ENCODE data around the gene WNK4. TPM values are rescaled to one million over a fixed set of nuclear protein-coding genes. Genes with fewer than 3 reads are reported as not detected.

The WNK4 gene
- polyA plus RNA-seq, 5 donors = 0.82 to 2.1 (median 1.6) TPM

DNA sequence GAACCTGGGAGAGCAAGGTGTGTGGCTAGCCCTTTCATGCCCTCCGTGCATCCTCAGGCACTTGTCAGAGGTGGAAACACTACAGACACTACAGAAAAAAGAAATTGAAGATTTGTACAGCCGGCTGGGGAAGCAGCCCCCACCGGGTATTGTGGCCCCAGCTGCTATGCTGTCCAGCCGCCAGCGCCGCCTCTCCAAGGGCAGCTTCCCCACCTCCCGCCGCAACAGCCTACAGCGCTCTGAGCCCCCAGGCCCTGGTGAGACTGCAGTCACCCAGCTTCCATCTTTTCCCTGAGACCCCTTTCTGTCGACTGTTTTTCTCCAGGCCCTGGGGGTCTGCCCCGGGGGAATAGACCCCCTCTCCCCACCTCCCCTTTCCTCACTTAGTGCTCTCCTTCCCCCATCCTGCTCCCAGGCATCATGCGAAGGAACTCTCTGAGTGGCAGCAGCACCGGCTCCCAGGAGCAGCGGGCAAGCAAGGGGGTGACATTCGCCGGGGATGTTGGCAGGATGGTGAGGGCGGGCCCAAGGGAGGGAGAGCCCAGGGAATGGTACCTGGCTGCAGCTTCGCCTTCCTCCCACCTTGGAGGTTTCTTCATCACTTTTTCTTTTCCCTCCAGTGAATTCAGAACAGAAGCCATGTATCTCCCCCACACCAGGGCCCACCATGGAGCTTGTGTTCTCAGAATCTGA lies 15.8 kb downstream of the WNK4 start:
- no peak for DNase-seq

- DNase-seq = no peak
Observed at GRCh38 chr17:42797067-42798007, 16.9 kb downstream of the WNK4 start.

DNA sequence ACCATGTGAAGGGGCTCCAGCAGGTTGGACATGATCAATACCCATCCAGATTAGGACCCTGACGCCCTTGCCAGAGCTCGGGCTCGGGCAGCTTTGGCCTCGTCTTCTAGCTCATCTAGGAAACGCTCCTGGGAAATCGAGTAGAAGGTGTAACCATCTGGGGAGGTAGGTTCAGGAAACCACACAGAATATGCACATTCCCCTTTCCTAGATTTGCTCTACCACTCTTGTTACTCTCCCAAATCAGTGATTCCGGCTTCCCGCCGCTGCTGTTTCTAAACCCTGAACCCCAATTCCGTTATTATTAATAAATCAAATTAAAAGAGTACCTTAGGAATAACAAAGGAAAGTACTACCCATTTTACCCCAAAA lies 17.6 kb downstream of the WNK4 start:
- DNase-seq = no peak

DNA sequence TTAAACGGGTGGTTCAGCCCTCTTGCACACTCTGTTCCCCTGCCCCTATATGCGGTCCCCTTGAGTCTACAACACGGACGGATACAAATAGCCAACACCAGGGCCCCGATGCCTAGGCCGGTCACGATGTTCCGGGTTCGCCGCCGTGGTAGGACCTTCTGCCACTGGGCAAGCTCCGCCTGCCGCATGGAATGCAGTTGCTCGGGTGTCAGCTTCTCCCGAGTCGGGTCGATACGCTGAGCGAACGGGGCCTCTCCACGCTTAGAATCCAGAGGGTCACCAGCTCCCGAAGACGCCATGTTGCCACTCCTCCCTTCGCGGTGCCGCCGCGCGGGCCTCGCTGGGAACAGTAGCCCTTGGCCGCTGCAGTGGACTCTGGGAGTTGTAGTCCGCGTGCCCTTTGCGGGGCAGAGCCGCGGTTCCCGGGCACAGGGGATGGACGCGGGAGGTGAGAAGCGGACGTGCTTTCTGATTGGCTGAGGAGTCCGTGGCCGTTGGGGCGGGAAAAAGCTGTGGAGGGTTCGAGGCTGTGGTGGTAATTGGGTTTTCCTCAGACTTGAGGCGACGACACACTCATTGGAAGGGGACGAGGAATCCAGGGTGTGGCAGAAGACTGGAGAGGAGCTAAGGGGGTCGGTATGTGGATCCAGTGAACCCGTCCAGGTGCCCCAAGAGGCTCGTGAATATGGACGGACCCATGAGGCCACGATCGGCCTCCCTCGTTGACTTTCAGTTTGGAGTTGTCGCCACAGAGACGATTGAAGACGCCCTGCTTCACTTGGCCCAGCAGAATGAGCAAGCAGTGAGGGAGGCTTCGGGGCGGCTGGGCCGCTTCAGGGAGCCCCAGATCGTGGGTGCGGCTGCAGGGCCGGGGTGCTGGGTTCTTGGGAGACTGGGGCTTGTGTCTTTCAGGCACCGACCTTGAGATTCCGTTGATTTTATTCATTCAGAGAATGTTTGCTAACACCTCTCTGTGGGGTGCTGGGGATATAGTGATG lies 18.3 kb downstream of the WNK4 start, which contains the start of the genes CNTD1 and COA3:
CNTD1 (plus strand) TSS at position 479 of the 998 bp plus-strand sequence; CDS start at position 686, 207 bp downstream.
COA3 (minus strand) TSS at position 322 of the 998 bp plus-strand sequence; CDS start at position 299, 23 bp downstream.
- peak; percentile 79 to 82 for DNase-seq

DNA sequence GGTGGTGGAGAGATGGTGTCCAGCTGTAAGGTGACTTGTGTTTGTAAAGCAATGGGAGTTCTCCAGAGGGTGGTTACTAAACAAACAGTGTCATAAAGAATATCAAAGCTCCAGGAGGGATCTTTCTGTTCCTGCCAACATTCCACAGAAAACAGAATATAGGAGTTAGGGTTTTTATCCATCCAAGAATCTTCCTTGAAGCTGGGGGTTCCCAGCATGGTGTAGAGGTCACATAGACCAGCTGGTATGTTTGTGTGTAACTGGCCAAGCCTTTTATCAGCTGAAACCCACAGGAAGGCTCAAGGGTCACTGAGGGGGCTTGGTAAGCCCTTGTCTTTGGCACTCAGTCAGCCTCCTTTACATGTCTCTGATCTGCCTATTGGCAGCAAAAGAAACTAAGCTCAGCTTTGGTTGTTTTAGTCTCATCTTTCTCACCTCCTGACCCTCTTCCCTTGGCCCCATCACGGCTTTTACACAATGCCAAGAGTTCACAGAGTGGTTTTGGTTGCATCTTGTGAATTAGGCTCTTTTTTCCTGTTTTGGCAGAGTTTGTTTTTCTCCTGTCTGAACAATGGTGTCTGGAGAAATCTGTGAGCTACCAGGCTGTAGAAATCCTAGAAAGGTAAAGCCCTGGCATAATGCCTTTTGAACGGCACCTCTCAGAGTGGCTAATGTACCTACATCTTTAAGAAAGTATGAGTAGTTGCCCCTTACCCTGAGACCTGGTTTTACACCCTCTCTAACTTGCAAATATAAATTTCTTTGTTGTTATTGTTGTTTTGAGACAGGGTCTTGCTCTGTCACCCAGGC lies 22.9 kb downstream of the WNK4 start:
- DNase-seq = no peak

- no peak for DNase-seq
Observed at GRCh38 chr17:42804918-42805367, 24.5 kb downstream of the WNK4 start.

DNA sequence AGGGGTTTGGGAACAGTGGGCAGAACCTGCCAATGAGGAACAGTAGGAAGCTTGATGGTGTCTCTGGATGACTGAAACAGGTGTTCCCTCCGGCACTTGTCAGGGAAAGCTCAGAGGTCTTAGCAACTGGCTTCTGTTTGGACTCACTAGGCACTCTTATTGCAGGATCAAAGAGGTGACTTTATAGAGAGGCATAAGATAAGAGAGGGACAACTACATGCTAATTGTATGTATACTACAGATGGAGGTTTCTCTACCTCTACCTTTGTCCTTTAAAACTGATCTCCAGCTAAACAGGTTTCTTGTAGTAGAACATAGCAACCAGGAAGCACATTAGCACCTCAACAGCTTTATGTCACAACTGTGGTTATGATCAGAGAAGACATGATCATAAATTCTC lies 25.8 kb downstream of the WNK4 start:
- no peak for DNase-seq

DNA sequence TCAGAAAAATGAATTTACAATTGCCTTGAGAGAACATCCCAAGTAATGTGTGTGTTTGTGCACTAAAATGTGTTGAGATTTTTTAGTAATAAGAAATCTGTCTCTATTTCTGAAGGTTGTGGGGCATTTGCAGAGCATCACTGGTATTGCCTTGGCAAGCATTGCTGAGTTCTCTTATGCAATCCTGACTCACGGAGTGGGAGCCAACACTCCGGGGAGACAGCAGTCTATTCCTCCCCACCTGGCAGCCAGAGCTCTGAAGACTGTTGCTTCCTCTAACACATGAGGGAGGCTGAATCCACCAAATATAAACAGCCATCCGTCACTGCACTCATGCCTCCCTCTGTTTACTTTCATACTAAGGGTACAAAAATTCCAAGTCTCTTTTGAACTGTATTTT lies 28.8 kb downstream of the WNK4 start:
- DNase-seq = no peak

- DNase-seq = peak; percentile 51 to 57
Observed at GRCh38 chr17:42814633-42815399, 34.4 kb downstream of the WNK4 start.

DNA sequence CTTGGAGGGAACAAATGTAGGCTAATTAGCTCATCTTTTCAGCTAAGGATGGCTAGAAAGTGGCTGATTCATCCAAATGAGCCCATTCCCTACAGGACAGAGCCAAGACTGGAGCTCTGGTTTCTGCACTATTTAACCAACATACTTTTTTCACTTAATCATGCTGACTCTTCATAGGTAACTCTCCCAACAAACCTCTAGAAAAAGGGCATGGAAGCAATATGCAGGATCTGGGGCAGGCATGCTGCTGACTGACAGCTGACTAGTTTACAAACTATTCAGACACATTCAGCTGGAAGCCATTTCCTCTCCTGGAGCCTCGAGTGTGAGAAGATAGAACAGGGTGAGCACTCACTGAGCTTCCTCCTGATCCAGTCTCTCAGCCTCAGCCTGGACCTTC lies 37.5 kb downstream of the WNK4 start:
- no peak for DNase-seq

- no peak for DNase-seq
Observed at GRCh38 chr17:42818379-42818778, 38.0 kb downstream of the WNK4 start.

DNA sequence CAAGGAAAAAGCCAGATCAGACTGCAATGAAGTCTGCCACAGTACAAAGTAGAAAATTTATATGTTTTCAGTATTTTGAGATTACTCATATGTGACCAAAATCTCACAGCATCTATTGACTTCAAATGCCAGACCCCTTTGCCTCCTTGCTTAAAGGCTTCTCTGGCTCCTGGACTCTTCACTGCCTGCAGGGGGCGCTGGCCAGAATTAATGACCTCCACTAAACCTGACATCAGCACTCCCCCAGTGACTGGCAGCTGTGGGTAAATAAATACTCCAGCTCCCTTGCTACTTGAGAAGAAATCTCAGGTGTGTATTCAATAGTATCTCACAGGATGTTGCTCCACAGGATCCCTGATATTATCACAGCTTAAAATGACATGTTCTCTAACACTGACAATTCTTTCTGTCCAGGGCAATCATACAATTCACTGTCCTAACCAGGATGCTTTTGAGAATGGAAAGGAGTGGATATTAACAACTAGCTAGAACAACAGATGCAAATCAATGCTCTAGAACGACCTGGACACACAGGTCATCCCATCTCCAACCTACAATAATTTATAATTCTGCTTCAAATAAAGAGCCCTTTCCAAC lies 39.6 kb downstream of the WNK4 start:
- DNase-seq = no peak

GRCh38 chr17:42821176-42821575 lies 40.8 kb downstream of the WNK4 start:
- no peak for DNase-seq

DNA sequence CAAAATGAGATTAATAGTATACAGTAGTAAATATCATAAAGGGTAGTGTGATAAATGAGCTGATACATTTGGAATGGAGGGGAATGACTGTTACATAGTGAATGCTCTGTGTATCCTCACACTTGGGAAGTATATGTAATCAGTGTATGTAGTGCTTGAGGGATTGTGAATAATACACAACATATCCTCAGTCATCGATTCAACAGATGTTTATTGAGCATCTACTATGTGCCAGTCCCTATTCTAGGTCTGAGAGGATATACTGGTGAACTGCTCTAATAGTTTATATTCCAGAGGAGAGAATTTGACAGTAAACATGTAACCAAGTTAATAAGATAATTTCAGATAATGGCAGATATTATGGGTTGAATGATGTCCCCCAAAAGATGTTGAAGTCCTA lies 47.1 kb downstream of the WNK4 start:
- DNase-seq = no peak

- DNase-seq = no peak
Observed at GRCh38 chr17:42830971-42831370, 50.6 kb downstream of the WNK4 start.

DNA sequence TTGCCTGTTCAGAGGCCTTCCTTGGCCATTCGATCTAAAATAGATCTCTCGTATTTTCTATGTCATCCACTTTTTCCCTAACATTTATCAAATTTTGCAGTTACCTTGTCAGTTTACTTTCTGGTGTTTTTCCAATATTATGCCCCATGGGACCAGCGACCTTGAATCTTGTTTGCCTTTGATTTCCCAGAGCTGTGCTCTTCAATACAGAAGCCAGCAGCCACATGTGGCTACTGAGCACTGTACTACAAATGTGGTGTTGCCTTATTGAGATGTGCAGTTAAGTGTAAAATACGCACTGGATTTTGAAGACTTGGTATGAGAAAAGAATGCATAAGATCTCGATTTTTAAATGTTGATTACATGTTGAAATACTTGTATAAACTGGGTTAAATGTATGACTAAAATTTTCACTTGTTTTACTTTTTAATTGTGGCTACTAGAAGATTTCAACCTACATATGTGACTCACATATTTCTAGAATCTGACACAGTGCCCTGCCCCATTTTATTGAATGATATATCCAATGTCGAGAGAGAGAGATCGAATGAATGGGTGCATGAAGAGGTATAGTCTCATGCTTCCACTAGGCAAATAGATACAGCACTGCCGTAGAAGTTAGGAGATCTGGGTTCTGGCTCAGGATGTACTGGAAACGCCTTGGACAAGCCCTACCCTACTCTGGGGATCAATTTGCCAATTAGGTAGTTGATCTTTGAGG lies 52.0 kb downstream of the WNK4 start:
- DNase-seq = no peak

- DNase-seq = peak; percentile 89 to 90
Observed at GRCh38 chr17:42832934-42833766, 52.7 kb downstream of the WNK4 start, which contains the start of gene PSME3. Gene PSME3, plus strand, starts transcription at chr17:42833397. Its CDS starts 235 bp downstream, at chr17:42833632.
